Daoy (cell line): ENCODE measurements around the gene DSC2. TPM values are rescaled to one million over a fixed set of nuclear protein-coding genes. Genes with fewer than 3 reads are reported as not detected.
A peak's percentile ranks its signal among the peaks of the same experiment; 100 is the strongest.
"Not testable (repeated sequence)": the region's sequence is repeated elsewhere in the genome, so short reads cannot be mapped to it uniquely, and the experiment has no call there.

Experiments used
- DNase-seq: peaks from one replicate; pipeline ENCODE4 v3.0.0-alpha.2; 2015; ENCODE audit warnings: low read depth
- total RNA-seq: library from RNA; depleted of rRNA; stranded (reverse); fragments of >200 nt; shearing (Covaris generic); gene quantifications from 2 replicates; pipeline ENCODE4 v1.2.3, GENCODE V29; 2014; rRNA removed

Gene DSC2
- total RNA-seq, 1 experiment from 2014 or later, result 2.8 TPM

DNA sequence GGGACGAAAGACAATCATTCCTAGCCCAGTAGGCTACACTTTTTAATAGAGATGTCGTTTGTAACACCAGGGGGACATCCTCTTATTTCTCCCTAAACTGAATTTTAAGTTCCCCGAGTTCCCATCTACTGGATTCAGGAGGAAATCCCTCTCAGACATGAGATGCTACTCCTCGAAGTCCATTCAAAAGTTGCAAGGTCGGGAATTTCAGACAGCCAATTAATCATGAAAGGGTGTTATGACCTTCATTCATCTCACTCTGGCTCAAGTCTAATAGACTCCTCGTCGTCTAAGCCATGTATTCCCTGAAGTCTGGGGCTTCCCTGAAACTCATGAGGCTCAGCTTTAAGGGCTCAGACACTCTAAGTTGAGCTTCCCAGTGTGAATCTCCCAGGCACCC, 58.5 kb downstream of the DSC2 start:
- DNase-seq, result no peak

DNA sequence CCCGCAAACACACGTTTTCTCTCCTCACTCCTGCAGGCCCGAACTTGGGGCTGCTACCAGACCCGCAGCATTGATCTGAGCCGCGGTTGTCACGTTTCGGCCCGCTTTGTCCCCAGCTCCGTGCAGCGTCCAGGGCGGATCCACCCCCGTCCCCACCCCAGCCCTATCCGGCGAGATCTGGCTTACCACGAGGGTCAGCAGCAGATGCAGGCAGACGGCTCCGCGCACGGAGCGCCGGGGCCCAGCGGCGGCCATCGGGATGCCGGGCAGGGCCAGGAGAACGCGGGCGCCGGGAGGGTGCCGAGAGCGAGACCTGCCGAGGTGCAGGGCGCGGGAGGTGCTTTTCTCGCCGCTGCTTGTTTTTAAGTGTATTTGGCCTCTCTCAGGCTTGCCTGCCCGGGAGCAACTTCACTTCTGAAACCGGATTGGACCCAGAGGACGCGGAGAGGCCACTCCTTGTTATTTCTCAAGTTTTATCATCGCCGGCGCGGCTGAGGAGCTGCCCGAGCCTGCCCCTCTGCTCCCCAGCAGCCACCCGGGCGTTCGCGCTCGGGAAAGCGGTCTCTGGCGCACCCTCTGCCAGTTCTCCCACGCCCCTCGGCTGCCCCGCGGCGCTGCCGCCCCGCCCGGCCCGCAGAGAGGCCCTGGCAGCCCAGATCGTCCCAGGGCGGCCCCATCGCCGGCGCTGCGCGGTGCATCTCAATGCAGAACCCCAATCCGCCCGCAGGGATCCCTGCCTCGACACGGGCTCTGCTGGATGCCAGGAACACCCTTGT, 59.6 kb downstream of the DSC2 start, which contains the start of gene DSC3:
Gene DSC3 (minus strand): TSS at position 337 of the 776 bp plus-strand sequence. CDS start 82 bp downstream, at position 255.
- no peak for DNase-seq

DNA sequence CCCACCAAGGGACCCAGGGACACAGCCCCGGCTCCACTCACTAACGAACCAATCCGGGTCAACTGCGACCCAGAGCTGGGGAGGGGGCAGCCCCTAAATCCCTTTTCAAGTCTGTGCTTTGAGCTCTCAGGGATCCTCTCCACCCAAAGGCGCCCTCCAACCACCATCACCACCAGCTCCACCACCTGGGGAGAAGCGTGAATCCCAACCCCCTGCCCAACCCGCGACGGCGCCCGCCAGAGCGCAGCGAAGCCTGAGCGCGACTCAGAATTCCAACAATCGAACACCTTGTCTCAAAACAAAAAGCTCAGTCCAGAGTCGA, 60.2 kb downstream of the DSC2 start:
- no peak for DNase-seq

DNA sequence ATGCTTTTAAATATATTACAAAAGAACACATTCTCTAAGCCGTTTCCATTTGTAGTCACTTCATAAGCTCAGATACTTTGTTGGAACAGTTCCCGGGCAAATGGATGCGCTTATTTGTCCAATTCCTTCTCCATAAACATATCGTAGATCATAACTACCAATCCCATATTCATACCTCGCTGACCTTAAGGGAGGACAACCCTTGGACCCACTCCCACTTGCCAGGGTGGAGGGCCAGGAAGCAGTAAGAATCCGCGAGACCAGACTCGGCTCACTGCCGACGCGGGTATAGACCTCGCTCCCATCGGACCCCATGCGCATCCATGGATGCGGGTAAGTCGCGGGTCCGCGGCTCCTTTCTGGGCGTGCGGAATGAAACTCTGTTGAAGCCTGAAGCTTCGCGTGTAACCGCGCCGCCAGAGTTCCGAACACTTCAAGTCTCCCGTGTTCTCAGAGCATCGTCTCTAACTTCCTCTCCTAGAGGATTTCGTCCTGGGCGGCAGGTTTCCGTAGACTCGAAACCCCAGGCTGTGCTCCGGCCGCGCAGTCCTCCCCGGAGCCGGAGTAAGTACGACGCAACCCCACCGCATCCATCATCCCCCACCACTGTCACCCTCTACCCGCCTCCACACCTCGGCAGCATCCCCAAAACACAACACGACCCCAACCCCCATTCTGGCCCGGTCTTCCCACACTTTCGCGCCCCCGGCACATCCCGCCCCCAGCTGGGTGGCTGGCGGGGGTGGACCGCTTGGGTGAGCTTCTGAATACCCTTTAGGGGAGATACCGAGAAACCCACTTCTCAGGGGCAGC, 60.7 kb downstream of the DSC2 start:
- no peak for DNase-seq

DNA sequence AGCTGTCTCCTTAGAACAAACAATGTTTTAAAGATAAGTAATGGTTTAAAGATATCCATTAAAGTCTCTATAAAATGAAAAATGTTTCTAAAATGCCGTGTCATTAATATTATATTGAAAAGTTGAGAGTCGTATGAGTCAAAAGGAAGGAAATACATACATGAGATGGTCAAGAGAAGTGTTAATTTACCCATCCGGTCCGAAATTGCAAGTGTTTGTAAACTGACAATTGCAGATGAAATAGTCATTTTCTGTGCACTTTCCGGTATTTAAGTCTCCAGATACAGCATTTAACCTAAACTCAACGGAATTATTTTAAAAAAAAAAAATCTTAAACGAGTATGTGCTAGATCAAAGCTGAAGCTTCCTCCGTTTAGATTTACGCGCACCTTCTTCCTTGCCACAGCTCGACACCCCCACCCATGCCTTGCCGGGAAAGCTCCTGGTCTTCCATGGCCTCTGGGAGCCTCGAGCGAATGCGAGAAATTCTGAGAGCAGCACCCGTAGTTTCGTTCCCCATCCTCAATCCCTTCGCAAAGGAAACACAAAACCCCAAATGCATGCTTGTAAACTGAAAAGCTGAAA, 61.4 kb downstream of the DSC2 start:
- DNase-seq, result no peak

DNA sequence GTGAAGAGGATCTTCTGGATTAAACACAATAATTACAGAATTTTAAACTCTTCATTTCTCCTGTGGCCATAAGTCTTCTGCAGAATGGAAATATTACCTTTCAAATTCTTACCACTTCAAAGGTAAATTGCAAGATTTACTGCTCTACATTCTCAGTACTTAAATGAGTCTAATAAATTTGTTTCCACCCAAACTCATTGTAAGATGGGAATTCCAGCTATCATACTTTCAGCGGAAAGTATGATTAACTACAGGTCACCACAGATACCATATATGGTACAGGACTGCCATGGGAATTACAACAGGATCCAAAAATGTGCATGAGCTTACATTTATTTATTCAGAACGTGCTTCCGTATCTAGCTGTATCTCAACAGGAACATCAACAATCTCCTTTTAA, 62.8 kb downstream of the DSC2 start:
- no peak for DNase-seq

DNA sequence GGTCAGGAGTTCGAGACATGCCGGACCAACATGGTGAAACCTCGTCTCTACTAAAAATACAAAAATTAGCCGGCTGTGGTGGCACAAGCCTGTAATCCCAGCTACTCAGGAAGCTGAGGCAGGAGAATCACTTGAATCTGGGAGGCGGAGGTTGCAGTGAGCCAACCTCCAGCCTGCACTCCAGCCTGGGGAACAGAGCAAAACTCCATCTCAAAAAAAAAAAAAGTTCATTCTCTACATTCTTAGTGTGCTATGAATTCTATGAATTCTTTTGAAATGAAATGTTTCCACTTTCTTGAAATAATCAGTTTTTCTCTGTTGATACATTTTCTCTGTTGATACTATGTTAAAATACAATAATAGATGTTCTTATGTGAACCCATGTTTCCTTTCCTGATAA, 64.5 kb downstream of the DSC2 start:
- DNase-seq, result not testable (repeated sequence)

DNA sequence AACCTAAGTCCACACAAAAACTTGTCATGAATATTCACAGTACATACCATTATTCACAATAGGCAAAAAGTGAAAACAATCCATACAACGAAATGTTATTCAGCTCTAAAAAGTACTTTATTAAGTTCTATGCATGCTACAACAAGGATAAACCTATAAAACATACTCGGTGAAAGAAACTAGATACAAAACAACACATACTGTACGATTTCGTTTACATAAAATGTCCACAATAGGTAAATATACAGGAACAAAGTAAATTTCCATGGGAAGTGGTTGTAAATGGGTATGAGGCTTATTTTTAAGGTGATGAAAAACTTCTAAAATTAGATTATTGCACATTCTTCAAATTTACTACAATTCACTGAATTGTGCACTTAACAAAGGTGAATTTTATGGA, 67.7 kb downstream of the DSC2 start:
- no peak for DNase-seq

DNA sequence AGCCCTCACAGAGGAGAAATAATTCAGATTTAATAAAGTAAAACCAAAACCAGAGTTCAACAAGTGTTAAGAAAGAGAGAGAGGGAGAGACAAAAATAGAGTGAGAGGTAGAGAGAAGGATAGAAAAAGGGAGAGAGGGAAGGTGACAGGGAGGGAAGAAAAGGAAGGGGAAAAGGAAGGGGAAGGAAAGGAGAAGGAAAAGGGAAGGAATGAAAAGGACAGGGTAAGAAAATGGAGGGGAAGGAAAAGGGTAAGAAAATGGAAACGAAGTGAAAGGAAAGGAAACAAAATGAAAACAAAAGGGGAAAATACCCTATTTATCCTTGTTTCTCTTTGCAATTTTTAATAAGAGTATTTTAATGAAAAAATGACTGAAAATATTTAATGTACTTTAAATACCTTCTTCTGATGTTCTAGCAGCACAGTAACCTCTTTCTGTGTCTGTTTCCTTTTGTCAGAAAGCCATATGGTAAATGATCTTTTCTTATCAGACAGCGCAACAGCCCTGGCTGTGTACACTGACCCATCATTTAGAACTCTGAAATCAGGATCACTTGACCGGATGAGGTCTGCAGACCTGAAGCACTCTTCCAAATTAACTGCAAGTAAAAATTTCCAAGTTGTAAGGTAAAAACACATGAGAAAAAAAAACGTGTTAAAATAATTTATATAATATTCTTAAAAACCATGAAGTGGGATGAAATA, 71.5 kb downstream of the DSC2 start:
- no peak for DNase-seq

DNA sequence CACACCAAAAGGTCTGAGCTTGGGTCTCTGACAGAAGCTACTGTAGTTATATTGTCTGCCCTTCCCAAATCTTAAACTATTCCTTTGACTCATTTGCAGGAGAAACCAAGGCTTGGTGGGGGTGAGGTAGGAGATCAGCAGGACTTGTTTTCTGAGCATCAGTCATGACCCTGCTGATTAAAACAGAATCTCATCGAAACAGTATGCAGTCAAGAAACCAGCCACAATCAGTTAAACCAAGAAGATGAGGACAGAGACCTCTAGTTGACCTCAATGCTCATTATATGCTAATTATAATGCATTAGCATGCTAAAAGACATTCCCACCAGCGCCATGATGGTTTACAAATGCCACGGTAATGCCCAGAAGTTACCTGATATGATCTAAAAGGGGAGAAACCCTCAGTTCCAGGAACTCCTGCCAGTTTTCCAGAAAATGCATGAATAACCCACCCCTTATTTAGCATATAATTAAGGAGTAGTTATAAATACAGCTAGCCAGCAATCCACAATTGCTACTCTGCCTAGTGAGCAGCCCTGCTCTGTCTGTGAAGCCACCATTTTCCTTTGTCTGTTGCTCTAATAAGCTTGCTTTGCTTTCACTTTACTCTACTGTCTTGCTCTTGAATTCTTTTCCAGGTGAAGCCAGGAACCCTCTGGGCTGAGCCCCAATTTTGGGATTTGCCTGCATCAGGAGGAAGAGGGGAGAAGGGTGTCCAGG, 86.3 kb downstream of the DSC2 start:
- no peak for DNase-seq

DNA sequence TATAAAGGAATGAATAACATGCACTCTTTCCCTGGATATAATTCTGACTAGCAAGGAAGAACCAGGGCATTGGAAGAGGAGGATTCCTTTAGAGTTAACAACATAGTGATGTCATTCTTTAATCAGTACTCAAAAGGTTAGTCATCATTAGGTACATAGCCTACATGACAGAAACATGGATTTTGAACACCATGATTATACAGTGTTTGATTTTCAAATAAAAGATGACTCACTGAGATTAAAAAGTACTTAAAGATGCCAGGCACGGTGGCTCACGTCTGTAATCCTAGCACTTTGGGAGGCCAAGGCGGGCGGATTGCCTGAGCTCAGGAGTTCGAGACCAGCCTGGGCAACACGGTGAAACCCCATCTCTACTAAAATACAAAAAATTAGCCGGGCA, 90.8 kb downstream of the DSC2 start:
- peak; percentile 75 for DNase-seq

DNA sequence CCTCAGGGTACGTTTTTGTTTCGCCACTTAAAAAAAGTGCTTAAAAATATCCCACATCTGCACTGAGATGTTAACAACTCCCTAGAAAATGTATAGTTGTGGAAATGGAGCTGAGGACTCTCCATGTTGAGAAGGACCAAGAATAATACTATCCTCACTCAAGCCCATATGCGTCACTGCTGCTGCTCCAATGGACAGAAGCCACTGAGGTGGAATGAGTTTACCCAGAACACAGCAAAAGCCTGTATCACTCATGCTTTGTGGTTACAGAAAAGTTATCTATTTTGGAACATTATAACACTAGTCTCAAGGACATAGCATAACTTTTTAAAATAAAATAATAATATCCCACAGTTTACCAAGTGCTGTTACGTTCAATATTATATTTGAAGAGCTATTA, 91.6 kb downstream of the DSC2 start:
- peak; percentile 31 for DNase-seq

Other genes with a start within 250 kb of the DSC2 start
- gene DSC3, start 59.7 kb downstream of the DSC2 start, total RNA-seq, result not detected in 2 replicates
- not detected in 2 replicates for gene DSC1, start 60.4 kb upstream of the DSC2 start, total RNA-seq
- gene DSG1, start 215.7 kb upstream of the DSC2 start, total RNA-seq, result not detected in 2 replicates